T-cell (primary cell): ENCODE data around the gene PLEKHG2. TPM values are rescaled to one million over a fixed set of nuclear protein-coding genes. Genes with fewer than 3 reads are reported as not detected.

ENCODE experiments used
- ATAC-seq, 4 experiments: fragments of 200-7000 bp in 3 of 4; fragments of 150-1000 bp in 1 of 4; cut with Tn5 transposase; replicated peaks in 1 of 4; 1 replicate in 3 of 4; 2 replicates in 1 of 4; pipeline ENCODE4 v1.10.0; 2021; ENCODE audit warnings: moderate library complexity in 3 of 4, mild to moderate bottlenecking in 2 of 4, moderate number of reproducible peaks in 1 of 4
- CTCF ChIA-PET, 2 donors: fragments of 300-600 bp; sonication (Branson Sonifier 250); formaldehyde crosslinking; loops; one replicate each; lab custom pipeline; 2022; ENCODE audit warnings: antibody characterized with exemption in 2 of 2; lab: Charles Lee
- POLR2A ChIA-PET, 2 donors: fragments of 300-600 bp; sonication (Branson Sonifier 250); formaldehyde crosslinking; loops; one replicate each; lab custom pipeline; 2022; ENCODE audit warnings: antibody characterized with exemption in 2 of 2; lab: Charles Lee
- DNase-seq, 35 experiments: peaks; one replicate each; pipeline versions ENCODE4 v3.0.0 to v3.0.0-alpha.2; 2013 to 2023
- H3K27ac ChIP-seq: one replicate; pipeline ENCODE4 v1.5.1; 2013; ENCODE audit warnings: low read length
- H3K27me3 ChIP-seq, 2 experiments: replicated peaks in 1 of 2; 1 replicate in 1 of 2; 2 replicates in 1 of 2; pipeline versions ENCODE4 v1.6.1 to v1.7.0; 2013; ENCODE audit warnings: low read length in 1 of 2, mixed read lengths in 1 of 2; ENCODE audit not compliant: control insufficient read depth in 2 of 2, insufficient read depth in 2 of 2; ENCODE audit errors: extremely low read depth in 1 of 2
- H3K36me3 ChIP-seq, 2 donors: 1 replicate in 1 of 2; 2 replicates in 1 of 2; pipeline versions ENCODE4 v1.6.1 to v1.7.0; 2013; ENCODE audit warnings: low read length in 1 of 2; ENCODE audit not compliant: control insufficient read depth in 2 of 2, insufficient read depth in 1 of 2; ENCODE audit errors: extremely low read depth in 1 of 2
- H3K4me1 ChIP-seq, 2 experiments: 1 replicate in 1 of 2; 2 replicates in 1 of 2; pipeline versions ENCODE4 v1.6.1 to v1.7.0; 2013; ENCODE audit warnings: low read length in 2 of 2, mixed read lengths in 1 of 2; ENCODE audit not compliant: insufficient read depth in 2 of 2, control insufficient read depth in 1 of 2; ENCODE audit errors: extremely low read depth in 1 of 2
- H3K4me3 ChIP-seq, 2 donors: 1 replicate in 1 of 2; 2 replicates in 1 of 2; pipeline versions ENCODE4 v1.5.1 to v1.7.0; 2013; ENCODE audit warnings: mild to moderate bottlenecking in 2 of 2, low read length in 1 of 2, moderate library complexity in 1 of 2; ENCODE audit not compliant: control insufficient read depth in 1 of 2; ENCODE audit errors: extremely low read depth in 1 of 2
- H3K9me3 ChIP-seq: 2 replicates; pipeline ENCODE4 v1.7.0; 2013
- H3K27ac Mint-ChIP-seq, 2 donors: one replicate each; pipeline ENCODE4 v1.8.0; 2020 to 2021; ENCODE audit warnings: mild to moderate bottlenecking in 2 of 2, mixed read lengths in 2 of 2
- H3K27me3 Mint-ChIP-seq, 2 donors: one replicate each; pipeline ENCODE4 v1.8.0; 2021 to 2022; ENCODE audit warnings: mixed read lengths in 2 of 2
- H3K36me3 Mint-ChIP-seq: one replicate; pipeline ENCODE4 v1.8.0; 2021; ENCODE audit warnings: mixed read lengths
- H3K4me1 Mint-ChIP-seq, 3 donors: one replicate each; pipeline ENCODE4 v1.8.0; 2020 to 2022; ENCODE audit warnings: mixed read lengths in 3 of 3, mild to moderate bottlenecking in 1 of 3
- H3K4me3 Mint-ChIP-seq, 3 donors: one replicate each; pipeline ENCODE4 v1.8.0; 2020 to 2022; ENCODE audit warnings: mild to moderate bottlenecking in 3 of 3, mixed read lengths in 3 of 3, moderate library complexity in 3 of 3
- H3K9me3 Mint-ChIP-seq, 3 donors: one replicate each; pipeline ENCODE4 v1.8.0; 2020 to 2022; ENCODE audit warnings: mixed read lengths in 3 of 3
- WGBS: methylation state at CpG from one replicate; pipeline ENCODE4 v1.1.5; 2013; ENCODE audit warnings: missing lambda C conversion rate; ENCODE audit not compliant: insufficient coverage; 5-methylcytosine and 5-hydroxymethylcytosine counted together
- total RNA-seq, 35 experiments: library from RNA in 6 of 35; stranded (reverse) in 6 of 35; fragments of 120-200 nt in 1 of 35; gene quantifications; one replicate each; pipeline versions ENCODE4 v1.2.1 to v1.2.4 and lab custom pipeline; 2013 to 2026

The PLEKHG2 gene
- total RNA-seq, 5 donors from 2014 or later (not counting 1 experiment from before 2014, with no cell fraction given), result 25.2 to 88.1 (median 36.7) TPM

GRCh38 chr19:39401070-39401548 lies 11.4 kb upstream of the PLEKHG2 start:
- Mint-ChIP-seq H3K36me3 (peaks cover 8% of the 10 kb centered on the region), H3K27me3 (no peaks in the 10 kb centered on the region), H3K27ac (peak overlapping the region; percentile 91 to 95), H3K4me1 (peaks cover 66 to 75% (median 74%) of the 10 kb centered on the region in 3 donors), H3K9me3 (no peaks in the 10 kb centered on the region), H3K4me3 (peak overlapping the region; percentile 73 to 97 (median 83))
- Histone ChIP-seq H3K27ac (peak overlapping the region; percentile 100), H3K27me3 (no peaks in the 10 kb centered on the region), H3K9me3 (no peaks in the 10 kb centered on the region), H3K4me1 (peaks cover 44 to 88% of the 10 kb centered on the region in 2 experiments), H3K36me3 (peaks cover 0 to 12% of the 10 kb centered on the region in 2 donors), H3K4me3 (peak overlapping the region in 1 of 2 donors; percentile 18)
- no peak for DNase-seq
- 6% methylated on average over 4 of the region's 4 CpGs for WGBS
- ATAC-seq, result peak; percentile 0 to 5 (median 3)
- POLR2A ChIA-PET, result interaction anchor here (0.5 to 2.0 kb wide), 10 partner anchors 8 to 98 kb away, joined by 3 to 13 read pairs (median 5); partner anchors contain the start of genes MED29 (in 2 of the 2), RPS16 (in 2 of the 2), DLL3 (in 1 of the 2) and PAF1 (in 1 of the 2)
- CTCF ChIA-PET, result interaction anchor here in 1 of 2 donors (0.6 to 2.0 kb wide), 6 partner anchors 9 to 1861 kb away, joined by 3 to 29 read pairs (median 4); partner anchors contain the start of genes MED29, PAF1, PLEKHG2 and RPS16

GRCh38 chr19:39401549-39402345 lies 10.7 kb upstream of the PLEKHG2 start:
- Mint-ChIP-seq H3K27ac (peak overlapping the region; percentile 91 to 95), H3K4me3 (peak overlapping the region; percentile 73 to 97 (median 83)), H3K9me3 (no peaks in the 10 kb centered on the region), H3K36me3 (peaks cover 8% of the 10 kb centered on the region), H3K27me3 (no peaks in the 10 kb centered on the region), H3K4me1 (peaks cover 70 to 78% (median 76%) of the 10 kb centered on the region in 3 donors)
- Histone ChIP-seq H3K36me3 (peaks cover 0 to 10% of the 10 kb centered on the region in 2 donors), H3K27me3 (no peaks in the 10 kb centered on the region), H3K4me1 (peaks cover 44 to 90% of the 10 kb centered on the region in 2 experiments), H3K4me3 (peak overlapping the region; percentile 41 to 71), H3K9me3 (no peaks in the 10 kb centered on the region), H3K27ac (peak overlapping the region; percentile 100)
- 5% methylated on average over 19 of the region's 25 CpGs for WGBS
- ChIA-PET CTCF (interaction anchor here in 1 of 2 donors (0.6 to 2.0 kb wide), 6 partner anchors 9 to 1861 kb away, joined by 3 to 29 read pairs (median 4); partner anchors contain the start of genes MED29, PAF1, PLEKHG2 and RPS16), POLR2A (interaction anchor here (0.5 to 2.0 kb wide), 11 partner anchors 8 to 97 kb away, joined by 3 to 13 read pairs (median 5); partner anchors contain the start of genes MED29 (in 2 of the 2), RPS16 (in 2 of the 2), DLL3 (in 1 of the 2) and PAF1 (in 1 of the 2))
- peak; percentile 52 to 94 (median 86) for DNase-seq
- ATAC-seq, result peak; percentile 48 to 55 (median 51)

GRCh38 chr19:39402346-39403300 lies 9.8 kb upstream of the PLEKHG2 start:
- H3K27me3 Mint-ChIP-seq, result no peaks in the 10 kb centered on the region
- peak overlapping the region; percentile 73 to 97 (median 83) for H3K4me3 Mint-ChIP-seq
- Histone ChIP-seq H3K36me3 (peaks cover 0 to 6% of the 10 kb centered on the region in 2 donors), H3K27me3 (no peaks in the 10 kb centered on the region), H3K4me3 (peak overlapping the region; percentile 71 to 77), H3K4me1 (peaks cover 44 to 84% of the 10 kb centered on the region in 2 experiments), H3K9me3 (no peaks in the 10 kb centered on the region), H3K27ac (peak overlapping the region; percentile 100)
- peaks cover 69 to 74% (median 72%) of the 10 kb centered on the region in 3 donors for H3K4me1 Mint-ChIP-seq
- peaks cover 11% of the 10 kb centered on the region for H3K36me3 Mint-ChIP-seq
- peak overlapping the region; percentile 91 to 95 for H3K27ac Mint-ChIP-seq
- under 1% methylated on average over 52 of the region's 59 CpGs for WGBS
- POLR2A ChIA-PET, result interaction anchor here (0.7 to 2.0 kb wide), 5 partner anchors 9 to 60 kb away, joined by 3 to 12 read pairs (median 4); partner anchors contain the start of gene SAMD4B (in 1 of the 2)
- ATAC-seq (peak; percentile 1 to 8 (median 4)), DNase-seq (peak; percentile 65 to 89 (median 78))
- no peaks in the 10 kb centered on the region for H3K9me3 Mint-ChIP-seq
- CTCF ChIA-PET, result interaction anchor here in 1 of 2 donors (1.0 to 2.0 kb wide), 4 partner anchors 9 to 33 kb away, joined by 4 to 29 read pairs (median 6); partner anchors contain the start of genes MED29, PAF1, PLEKHG2 and RPS16

- H3K4me3 Mint-ChIP-seq, result peak overlapping the region; percentile 73 to 97 (median 83)
- ATAC-seq (peak; percentile 30 to 39 (median 32)), DNase-seq (peak; percentile 78 to 98 (median 94))
- H3K9me3 ChIP-seq, result no peaks in the 10 kb centered on the region
- H3K27ac Mint-ChIP-seq, result peak overlapping the region; percentile 91 to 95
- peaks cover 66 to 72% (median 67%) of the 10 kb centered on the region in 3 donors for H3K4me1 Mint-ChIP-seq
- ChIA-PET CTCF (interaction anchor here in 1 of 2 donors (1.0 kb wide), 1 partner anchor 9 kb away, joined by 4 read pairs; the partner anchor contains the start of gene PLEKHG2), POLR2A (interaction anchor here in 1 of 2 donors (0.6 to 1.3 kb wide), 6 partner anchors 8 to 1259 kb away, joined by 3 to 6 read pairs (median 4); partner anchors contain the start of genes MED29, PAF1 and RPS16)
- peaks cover 5 to 16% of the 10 kb centered on the region in 2 donors for H3K36me3 ChIP-seq
- peaks cover 17% of the 10 kb centered on the region for H3K36me3 Mint-ChIP-seq
- H3K27me3 ChIP-seq, result no peaks in the 10 kb centered on the region
- H3K4me1 ChIP-seq, result peaks cover 36 to 84% of the 10 kb centered on the region in 2 experiments
- peak overlapping the region; percentile 100 for H3K27ac ChIP-seq
- no peaks in the 10 kb centered on the region for H3K27me3 Mint-ChIP-seq
- 1% methylated on average over 35 of the region's 43 CpGs for WGBS
- H3K9me3 Mint-ChIP-seq, result no peaks in the 10 kb centered on the region
- H3K4me3 ChIP-seq, result peak overlapping the region; percentile 71 to 77
These were observed 8.8 kb upstream of the PLEKHG2 start for GRCh38 chr19:39403331-39404312.
